GDM1 (cell line): Measurements from ENCODE around the gene C20orf144.

Source experiments
- DNase-seq: peaks from one replicate; lab custom pipeline; 2025; lab: John Stamatoyannopoulos, UW

The C20orf144 gene

DNA sequence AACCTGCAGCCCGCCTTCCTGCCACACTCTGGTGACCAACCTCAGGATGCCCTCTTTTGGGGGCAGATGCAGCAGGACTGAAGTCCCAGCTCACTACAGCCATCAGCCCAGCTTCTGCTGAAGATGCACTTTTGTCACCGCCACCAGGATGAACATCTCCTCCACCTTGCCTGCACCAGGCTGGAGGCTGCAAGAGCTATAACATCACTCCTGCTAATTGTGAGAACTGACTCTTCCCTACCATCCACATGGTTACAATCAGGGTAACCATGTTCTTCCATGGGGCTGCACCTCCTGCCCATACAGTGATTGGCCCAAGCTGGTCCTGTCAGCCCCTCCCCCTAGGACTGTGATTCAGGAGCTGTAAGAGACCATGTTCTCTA lies 2.6 kb downstream of the C20orf144 start:
- DNase-seq = no peak

- peak; percentile 86 for DNase-seq
Observed at GRCh38 chr20:33666293-33667244, 4.4 kb downstream of the C20orf144 start, which contains the start of gene ACTL10. Gene ACTL10 (plus strand): TSS chr20:33666943. CDS start chr20:33667498, 555 bp downstream.

DNA sequence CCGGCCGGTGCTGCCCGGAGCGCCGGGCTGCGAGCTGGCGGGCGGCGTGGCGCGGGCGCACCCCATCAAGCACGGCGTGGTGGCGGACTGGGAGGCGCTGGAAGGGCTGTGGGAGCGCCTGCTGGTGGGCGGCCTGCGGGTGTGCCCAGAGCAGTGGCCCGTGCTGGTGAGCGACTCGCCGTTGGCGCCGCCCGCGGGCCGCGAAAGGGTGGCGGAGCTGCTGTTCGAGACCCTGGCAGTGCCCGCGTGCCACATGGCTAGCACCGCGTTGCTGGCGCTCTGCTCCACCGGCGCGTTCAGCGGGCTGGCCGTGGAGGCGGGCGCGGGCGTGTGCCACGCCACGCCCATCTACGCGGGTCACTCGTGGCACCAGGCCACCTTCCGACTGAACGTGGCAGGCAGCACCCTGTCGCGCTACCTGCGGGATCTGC lies 5.1 kb downstream of the C20orf144 start:
- no peak for DNase-seq

DNA sequence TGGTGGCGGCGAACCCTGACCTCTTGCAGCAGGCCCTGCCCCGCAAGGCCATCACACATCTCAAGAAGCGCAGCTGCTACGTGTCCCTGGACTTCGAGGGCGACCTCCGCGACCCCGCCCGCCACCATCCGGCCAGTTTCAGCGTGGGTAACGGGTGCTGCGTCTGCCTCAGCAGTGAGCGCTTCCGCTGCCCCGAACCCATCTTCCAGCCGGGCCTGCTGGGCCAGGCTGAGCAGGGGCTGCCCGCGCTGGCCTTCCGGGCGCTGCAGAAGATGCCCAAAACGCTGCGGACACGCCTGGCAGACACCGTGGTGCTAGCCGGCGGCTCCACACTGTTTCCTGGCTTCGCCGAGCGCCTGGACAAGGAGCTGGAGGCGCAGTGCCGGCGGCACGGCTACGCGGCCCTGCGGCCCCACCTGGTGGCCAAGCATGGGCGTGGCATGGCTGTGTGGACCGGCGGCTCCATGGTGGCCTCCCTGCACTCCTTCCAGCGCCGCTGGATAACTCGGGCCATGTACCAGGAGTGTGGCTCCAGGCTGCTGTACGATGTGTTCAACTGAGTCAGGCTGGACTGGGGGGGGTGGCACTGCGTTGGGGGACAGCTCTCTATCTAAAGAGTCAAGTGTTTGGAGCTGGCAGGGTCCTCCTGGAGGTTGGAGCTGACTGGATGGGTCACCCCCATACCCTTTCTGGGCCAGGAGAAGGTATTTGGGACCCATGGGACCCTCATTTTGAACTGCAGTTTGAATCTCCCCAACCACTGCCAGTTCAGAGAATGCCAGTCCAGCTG lies 5.7 kb downstream of the C20orf144 start:
- peak; percentile 77 for DNase-seq

- no peak for DNase-seq
Observed at GRCh38 chr20:33668466-33669155, 6.5 kb downstream of the C20orf144 start.

DNA sequence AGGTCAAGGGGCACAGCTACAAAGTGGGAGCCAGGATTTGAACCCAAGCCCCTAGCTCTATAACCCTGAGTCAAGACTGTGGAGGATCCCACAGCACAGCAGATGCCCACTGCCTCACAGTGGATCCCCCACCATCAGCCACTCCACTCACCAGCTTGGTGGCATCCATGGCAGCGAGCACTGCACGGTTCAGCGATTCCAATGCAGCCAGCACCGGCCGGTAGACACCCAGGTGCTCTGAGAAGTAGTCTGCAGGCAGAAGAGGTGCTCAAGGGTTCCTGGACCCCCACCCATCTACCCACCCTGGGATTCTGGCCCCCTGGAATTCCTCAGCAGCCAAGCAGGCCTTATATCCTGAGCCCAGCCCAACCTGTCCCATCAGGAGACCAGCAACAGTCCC lies 7.1 kb downstream of the C20orf144 start:
- no peak for DNase-seq

DNA sequence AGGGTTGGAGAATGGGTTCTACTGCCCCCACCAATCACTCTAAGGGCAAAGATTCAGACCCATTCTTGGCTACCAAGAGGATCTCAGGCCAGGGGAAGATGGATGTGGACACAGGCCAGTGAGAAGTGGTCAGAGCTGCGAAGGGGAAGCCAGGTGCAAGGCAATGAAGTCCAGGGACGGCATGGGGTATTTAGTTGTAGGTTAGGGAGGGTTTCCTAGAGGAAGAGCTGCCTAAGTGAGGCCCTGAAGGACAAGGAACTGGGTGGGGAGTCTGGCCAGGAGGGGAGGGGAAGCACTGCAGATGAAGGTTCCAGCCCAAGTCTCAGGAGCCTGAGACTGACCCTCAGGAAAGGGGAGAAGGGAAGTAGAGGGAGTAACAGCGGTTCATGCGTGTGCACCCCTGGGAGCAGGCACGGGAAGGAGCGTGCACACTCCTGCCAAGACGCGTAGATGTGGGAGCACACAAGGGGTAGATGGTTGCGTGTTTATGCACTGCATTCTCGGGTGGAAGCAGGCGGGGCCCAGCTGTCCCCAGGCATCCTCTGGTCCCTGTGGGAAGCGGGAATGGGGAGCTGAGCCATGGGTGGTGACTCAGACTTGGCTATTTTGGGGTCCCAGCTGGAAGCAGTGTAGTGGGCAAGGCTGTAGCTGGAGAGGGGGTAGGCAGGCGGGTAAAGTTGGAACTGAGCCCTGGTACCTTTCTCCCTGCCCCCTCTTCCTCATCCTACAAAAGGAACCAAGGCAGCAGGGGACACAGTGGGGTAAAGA lies 7.9 kb downstream of the C20orf144 start:
- DNase-seq = no peak

DNA sequence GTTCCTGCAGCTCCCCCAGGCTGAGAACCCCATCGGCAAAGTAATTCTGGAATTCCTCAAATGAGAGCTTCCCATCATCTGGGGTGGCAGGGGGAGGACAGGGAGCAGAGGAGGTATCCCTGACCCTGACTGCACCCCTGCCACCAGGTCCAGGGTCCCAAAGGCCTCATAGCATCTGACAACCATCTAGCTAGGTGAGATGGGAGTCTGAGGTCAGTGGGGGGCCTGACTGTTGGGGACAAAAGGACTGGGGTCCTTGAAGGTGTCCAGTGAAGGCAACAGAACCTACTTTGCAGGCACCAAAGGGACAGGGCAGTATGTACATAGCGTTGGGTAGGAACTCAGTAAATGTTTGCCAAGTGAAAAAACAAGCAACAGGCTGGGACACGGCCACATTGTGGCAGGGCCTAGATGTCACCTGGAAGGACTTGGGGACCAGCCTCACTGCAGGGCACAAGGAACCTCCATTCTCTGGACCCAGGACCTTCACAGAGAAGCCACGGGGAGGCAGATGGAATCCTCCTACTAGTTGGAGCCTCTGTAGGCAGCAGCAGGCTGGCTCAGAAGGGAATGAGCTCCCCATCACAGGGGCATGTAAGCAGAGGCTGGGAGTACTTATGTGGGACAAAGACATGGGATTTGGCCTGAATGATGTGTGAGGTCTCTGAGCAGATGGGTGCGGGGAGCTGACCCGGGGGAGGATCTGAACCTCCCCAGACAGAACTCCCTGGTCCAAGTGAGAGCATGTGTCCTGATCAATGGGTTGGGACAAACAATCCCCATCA lies 8.8 kb downstream of the C20orf144 start:
- DNase-seq = no peak

DNA sequence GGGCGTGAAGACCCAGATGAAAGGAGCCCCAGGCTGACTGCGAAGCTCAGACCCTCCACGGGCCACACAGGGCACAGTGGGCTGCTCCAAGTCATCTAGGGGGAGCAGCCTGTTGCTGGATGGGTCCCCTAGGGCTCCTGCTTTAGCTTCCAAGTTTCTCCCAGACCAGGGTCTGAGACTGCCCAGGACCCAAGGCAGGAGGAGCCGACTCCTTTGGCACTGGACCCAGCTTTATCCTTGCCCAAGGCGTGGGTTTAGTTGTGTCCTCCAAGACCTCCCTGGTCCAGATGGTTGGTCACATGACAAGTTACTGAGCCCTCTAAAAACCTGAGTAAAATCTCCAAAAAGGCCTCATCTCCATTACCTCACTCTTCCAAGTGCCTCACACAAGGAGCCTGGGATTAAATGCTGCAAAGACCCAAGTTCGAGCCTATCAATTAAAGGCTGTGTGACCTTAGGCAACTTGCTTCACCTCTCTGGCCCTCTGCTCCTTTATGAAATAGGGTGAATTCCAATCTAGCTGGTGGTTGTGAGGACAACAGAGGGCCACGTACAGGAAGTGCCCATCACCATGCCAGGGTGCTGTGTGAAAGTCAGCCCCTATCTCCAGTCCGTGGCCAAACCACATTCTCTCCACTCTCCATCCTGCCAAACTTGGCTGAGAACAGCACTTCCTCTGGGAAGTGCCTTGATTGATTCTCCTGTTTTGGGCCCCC lies 9.6 kb downstream of the C20orf144 start:
- DNase-seq = no peak

DNA sequence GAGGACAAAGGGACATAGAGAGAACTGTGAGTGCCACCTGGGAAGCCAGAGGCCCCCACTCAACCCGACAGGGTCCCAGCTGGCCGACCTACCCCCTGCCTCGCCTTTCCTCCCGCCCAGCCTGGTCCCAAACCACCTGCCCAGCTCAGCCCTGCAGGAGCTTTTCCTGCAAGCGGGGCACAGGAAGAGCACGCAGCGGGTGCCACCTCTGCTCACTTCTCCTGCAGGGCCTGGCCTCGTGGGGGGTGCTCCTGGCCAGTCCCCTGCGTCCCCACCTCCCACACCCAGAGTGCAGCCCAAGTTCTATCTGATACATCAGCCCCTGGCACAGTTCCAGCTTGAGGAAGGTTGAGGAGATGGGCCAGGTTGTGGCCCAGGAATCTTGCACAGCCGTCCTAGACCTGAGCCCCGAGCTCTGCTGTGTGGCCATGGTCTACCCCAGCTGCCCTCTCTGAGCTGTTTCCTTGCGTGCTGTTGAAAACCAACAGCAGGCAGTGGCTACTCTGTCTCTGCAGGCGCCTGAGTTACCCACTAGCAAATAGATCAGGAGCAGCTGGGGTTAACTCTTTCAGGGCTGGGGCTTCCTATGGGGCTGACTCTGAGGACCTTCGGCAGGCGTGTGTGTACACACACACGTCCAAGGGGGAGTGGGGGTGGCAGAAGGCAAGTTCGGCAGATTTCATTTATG lies 10.4 kb downstream of the C20orf144 start:
- no peak for DNase-seq

DNA sequence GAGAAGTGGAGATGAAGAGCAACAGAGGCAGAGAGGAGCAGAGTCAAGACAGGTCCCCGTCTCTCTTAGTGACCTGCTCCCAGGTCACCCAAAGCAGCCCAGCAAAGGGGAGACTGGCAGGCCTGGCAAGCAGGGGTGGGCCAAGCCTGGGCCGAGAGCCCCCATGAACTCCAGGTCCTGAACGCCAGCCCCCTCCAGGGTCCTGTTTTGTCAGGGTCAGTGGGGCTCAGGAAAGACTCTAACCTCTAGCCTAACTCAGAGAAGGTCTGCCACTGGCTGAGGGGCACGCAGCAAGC lies 10.9 kb downstream of the C20orf144 start:
- no peak for DNase-seq

DNA sequence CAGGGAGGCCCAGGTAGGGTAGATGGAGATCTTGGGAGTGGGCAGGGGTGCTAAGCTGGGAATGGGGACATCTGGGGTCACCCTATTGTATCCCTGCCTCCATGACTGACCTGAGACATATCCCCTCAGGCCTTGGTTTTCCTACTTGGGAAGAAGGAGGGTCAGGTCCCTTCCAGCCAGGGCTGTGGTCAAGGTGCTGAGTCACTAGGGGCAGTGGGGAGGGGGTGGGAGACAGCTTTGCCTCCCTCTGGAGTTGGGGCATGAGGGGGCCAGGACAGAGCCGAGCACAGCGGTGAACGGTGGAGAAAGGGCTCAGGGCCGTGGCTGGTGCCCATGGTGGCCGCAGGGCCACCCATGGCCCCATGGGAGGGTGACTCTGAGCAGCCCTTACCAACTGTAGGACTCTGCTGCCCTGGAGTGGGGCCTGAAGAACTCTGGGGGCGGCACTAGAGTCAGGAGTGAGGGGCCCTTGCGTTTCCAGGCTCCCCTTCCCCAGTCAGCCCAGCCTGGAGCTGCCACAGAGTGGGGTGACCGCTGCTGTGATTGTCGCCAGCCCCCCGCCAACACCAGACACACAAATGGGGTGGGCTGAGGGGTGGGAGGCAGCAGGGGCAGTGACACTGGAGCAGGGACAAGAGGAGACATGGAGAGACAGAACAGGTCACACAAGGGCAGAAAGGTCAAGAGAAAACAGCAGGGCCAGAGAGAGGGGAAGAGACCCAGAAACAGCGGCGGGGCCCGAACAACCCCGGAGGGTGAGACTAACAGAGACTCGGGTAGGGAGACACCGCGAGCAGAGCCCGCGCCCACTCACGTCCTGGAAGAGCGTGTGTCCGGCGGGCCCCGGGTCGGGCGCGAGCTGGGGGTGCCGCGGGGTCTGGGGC lies 11.5 kb downstream of the C20orf144 start:
- DNase-seq = no peak

- DNase-seq = peak; percentile 54
Observed at GRCh38 chr20:33674294-33675135, 12.4 kb downstream of the C20orf144 start, which contains the start of gene NECAB3. Gene NECAB3 (minus strand): TSS chr20:33674428. CDS start chr20:33674352, 76 bp downstream.

DNA sequence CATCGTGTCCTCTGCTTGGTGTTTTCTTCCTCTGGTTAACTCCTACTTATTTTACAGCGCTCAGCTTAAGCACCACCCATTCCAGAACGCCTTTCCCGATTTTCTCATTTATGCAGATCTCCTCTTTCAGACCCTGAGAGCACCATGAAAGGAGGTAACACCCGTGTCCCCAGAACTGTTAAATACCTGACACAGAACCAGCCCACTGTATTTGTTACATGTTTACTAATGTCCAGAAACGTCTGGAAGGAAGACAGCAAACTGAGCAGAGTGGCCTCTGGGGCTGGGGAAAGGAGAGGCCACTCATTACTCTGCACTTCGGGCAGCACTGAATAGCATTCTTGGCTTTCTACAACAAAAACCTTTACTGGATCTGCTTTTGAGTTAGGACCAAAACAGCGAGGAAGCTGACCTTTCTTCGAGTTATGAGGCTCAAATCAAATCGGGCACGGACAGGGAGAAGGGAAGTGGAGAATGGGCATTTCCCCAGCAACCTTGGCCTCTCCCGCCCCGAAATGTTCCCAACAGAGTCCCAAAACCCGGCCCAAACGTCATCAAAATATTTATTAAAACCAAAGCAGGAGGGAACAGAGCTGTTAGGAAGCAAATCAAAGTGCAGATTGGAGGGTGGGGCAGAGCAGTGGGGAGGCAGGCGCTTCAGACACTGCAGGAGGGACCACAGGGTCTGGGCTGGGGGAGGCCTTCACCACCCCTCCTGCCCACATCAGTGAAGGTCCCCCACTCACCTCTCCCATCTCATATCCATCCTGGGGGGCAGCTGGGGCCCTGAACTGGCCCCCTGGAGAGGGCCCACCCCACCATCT lies 13.2 kb downstream of the C20orf144 start:
- no peak for DNase-seq

DNA sequence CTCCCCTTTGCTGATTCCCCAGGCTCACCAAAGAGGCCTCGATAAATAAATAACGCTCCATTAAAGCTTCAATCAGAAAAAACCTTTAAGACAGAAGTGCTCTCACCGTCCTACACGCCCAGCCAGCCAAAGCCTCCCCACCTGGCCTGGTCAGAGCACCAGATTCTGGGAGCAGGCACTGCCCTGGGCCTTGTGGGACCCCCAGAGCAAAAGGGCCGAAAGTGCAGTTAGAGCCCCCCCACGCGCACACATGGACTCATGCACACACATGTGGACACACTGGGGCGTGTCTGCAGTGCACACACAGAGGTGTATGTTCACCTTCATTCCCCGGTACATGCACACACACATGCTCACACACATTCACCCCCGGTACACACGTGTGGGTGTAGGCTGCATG lies 14.0 kb downstream of the C20orf144 start:
- DNase-seq = no peak
